G401.6 (cell line): ENCODE results near the gene YLPM1.

Experiments
- FAIRE-seq: peaks from 2 replicates; lab custom pipeline; 2012; peaks lifted over from hg19 to GRCh38; lab: Jason Lieb, UNC

The YLPM1 gene

GRCh38 chr14:74786796-74787315 is 23.7 kb downstream of the YLPM1 start:
- no peak for FAIRE-seq

DNA sequence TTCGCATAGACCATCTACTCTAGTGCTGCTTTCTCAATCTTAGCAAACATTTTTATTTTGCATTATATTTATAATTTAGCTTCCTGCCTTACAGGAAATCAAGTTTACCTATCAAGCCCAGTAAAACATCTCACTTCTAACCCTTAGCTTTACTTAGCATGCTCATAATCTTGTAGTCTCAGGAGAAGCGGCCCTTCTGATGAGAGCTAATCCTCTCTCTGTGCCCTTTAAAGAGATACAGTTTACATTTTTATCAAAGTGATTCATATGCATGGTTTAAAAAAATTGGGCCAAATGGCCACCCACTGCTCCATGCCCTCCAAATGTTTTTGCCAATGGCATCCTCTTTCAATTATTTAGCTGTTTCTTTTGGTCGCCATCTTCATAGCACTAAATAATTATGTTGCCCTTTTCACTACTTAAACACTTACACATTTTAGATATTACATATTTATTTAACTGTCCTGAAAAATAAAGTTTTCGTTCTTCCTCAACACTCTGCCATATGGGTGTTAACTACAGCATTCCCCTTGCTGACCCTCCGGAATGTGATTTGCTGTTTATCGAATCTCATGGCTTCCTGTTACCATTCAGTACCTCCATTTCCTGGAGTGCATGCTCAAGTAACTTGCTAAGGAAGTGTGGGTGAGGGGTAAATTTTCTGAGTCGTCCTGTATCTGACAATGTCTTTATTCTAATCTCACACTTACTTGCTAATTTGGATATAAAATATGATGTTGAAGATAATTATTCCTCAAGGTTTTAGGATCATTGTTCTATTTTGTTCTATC is 29.3 kb downstream of the YLPM1 start:
- FAIRE-seq: no peak

DNA sequence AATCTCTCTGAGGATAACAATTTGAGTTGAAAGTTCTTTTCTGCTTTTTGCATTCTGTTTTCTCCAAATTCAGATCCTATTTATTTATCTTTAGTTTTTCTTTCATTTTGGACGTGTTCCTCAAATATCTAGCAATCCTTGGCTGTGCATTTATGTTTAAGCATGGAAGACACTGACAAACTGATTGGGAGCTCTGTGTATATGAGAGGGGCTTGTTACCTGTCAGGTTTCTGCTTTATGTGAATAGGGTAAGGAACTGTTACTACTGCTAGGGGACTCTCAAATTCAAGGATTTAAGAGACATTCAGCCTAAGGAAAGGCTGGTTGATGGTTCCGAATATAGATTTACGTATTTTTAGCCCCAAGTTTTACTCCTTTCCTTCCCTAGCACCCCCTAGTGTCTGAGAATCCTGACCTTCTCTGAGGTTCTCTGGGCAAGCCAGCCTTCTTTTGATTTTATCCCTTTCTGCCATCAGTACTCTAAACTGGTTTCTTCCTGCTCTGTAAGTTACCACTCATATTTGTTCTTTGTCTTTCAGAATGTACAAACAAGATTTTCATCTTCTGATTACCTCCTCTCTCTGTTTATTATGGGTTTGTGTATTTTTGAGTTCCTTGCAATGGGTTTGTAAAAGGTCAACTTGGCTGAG is 30.5 kb downstream of the YLPM1 start:
- no peak for FAIRE-seq

DNA sequence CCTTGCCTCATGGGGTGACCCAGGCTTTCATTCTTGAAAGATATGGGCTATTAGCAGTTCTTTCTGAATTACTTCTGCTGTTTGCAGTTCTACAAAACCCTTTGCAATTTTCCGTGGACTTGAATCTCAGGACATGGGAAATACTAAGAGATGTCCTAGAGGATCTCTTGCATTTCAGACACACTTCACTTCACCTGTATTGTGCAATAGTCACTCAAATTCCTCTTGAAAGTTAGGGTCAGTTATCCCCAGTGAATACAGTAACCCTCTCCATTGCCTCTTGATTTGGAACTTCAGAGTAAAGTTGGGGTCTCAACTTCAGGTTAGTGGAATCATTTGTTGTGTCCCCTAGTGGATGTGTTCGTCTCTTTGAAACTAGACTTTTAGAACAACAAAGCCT is 31.8 kb downstream of the YLPM1 start:
- no peak for FAIRE-seq

GRCh38 chr14:74799765-74800164 is 36.6 kb downstream of the YLPM1 start:
- FAIRE-seq: no peak

- no peak for FAIRE-seq
These were observed 37.7 kb downstream of the YLPM1 start for GRCh38 chr14:74800780-74801179.

DNA sequence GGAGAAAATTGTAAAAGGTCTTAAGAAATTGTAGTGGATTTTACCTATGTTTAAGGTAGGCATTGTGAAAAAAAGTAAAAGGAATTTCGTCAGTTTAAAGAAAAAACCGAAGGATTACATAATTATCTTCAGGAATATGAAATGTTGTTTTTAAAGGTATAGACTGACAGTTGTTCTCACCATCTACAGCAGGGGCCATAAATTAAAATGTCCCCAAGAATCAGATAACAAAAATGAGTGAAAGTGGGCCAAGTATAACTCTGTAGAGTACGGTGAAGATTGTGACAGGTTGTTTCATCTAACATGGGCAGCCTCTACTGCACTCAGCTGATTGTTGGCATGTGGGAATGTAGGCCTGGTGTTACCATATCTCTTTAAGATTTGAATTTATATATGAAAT is 38.3 kb downstream of the YLPM1 start:
- FAIRE-seq: no peak

- FAIRE-seq: peak; percentile 95
These were observed 41.2 kb downstream of the YLPM1 start for GRCh38 chr14:74804219-74804825.

DNA sequence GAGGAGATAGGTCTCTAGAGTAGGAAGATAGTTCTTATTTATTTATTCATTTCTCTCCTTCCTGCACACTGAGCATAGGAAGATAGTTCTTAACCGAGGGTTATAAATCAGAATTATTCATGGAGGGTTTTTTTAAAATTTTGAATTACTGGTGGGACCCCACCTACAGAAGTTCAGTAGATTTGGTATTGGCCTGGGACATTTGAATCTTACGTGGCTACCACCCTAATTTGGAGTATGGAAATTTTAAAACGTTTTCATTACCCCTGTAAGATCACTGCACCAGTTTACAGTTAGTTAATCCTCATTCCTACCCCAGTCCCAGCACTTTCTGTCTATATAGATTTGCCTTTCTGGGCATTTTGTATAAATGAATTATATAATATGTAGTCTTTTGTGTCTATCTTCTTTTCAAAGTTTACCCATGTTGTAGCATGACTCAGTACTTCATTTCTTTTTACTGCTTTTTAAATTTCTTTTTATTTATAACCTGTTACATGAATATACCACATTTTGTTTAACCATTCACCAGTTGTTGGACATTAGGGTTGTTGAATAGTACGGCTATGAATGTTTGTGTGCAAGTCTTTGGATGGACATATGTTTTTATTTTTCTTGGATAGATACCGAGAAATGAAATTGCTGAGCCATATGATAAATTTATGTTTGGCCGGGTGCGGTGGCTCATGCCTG is 44.9 kb downstream of the YLPM1 start:
- no peak for FAIRE-seq

DNA sequence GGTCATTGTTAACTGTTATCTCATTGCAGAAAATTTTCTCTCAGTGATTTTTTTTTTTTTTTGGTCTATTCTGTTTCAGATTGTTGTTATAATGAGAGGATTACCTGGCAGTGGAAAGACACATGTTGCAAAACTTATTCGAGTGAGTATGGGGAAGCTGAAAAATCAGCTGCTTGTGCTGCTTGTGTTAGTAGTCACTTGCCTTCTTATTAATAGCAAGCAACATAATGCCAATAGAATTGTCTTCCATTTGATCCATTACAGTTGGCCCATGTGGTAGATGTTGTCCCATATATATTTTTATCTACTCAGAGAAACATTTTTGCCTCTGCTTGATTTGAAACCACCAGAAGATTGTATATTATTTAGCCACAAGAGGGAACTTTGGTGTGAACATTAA is 53.0 kb downstream of the YLPM1 start:
- FAIRE-seq: no peak

- no peak for FAIRE-seq
These were observed 57.2 kb downstream of the YLPM1 start for GRCh38 chr14:74820288-74820687.

- FAIRE-seq: no peak
These were observed 58.3 kb downstream of the YLPM1 start for GRCh38 chr14:74821267-74821915.

DNA sequence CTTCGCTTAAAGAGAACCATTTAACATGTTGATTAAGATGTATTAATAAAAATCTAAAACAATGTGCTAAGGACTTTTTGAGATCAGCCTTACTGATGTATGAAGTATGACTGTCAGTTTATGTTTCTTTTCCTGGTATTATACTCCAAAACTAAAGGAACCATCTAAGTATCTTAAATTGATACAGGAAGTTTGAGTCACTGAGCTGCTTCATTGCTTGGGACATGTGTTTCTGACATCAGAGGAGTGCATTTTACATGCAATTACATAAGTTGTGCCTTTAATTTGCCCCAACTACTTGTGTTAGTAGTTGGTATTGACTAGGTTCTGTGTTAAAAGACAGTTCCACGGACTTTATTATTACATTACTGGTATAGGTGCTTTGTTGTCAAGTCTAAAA is 61.9 kb downstream of the YLPM1 start:
- no peak for FAIRE-seq

DNA sequence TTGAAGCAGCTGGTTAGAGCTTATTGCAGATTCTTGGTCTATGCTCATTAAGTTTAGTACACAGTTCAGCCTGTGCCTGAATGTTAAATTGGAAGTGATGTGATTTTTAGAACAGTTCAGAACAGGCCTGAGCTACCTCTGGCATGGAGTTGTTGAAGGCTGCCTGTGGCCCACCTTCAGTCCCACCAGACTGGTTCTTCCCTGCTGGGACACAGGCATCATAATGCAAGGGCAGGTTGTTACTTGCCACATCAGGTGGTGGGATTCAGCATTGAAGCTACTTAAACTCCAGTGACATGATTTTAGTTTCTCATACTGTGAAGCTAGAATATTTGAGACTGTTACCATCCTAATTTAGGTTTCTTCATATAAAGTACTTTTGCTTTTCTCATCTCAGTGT is 63.5 kb downstream of the YLPM1 start:
- no peak for FAIRE-seq

- FAIRE-seq: no peak
These were observed 66.1 kb downstream of the YLPM1 start for GRCh38 chr14:74829251-74829650.

DNA sequence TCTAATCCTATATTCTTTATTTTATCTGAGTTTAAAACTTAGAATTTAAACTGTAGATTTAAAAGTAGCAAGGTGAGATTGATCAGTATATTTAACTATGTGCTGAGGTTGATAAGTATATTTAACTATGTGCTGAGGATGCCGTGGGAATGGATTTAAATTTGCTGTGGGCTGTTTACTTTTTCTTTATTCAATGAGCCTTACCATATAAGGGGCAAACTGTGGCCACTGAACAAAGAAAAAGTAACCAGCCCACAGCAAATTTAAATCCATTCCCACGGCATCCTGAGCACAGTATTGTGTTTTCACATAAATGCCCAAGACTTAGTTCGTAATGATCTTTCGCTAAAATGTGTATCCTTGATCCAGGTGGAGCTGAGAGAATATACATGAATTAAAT is 69.7 kb downstream of the YLPM1 start:
- no peak for FAIRE-seq

- FAIRE-seq: no peak
These were observed 71.7 kb downstream of the YLPM1 start for GRCh38 chr14:74834692-74835392.

GRCh38 chr14:74835645-74836250 is 72.6 kb downstream of the YLPM1 start:
- FAIRE-seq: no peak

DNA sequence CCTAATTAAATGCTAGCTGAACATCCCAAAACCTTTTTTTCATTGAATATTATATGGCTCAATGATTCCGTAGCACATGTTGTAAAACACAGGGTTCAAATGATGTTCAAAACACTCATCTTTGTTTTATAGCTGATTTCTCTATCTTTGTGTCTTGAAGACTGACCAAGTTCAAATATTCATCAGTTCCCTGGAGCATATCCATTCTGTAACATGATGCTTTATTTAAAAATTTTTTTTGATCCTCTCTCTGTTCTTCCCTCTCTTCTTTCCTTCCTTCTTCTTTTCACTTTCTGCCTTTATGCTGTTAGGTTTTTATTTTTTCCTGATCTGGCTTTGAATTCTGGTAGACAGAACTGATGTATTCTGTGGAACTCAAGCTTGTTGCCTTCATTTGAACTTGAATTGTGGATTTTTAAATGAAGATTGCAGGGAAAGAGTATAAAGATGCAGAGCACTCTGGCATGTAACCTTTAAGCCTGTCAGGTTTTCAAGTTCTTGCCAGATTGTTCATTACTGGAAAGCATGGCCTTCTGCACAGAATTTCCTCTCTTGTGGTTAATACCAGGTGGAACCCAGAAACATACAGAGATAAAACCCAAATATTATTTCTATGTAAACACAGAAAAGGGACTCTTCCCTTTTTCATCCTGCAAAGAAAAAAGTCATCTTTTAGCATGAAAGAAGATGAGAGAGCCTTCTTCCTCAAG is 73.3 kb downstream of the YLPM1 start:
- peak; percentile 49 for FAIRE-seq

DNA sequence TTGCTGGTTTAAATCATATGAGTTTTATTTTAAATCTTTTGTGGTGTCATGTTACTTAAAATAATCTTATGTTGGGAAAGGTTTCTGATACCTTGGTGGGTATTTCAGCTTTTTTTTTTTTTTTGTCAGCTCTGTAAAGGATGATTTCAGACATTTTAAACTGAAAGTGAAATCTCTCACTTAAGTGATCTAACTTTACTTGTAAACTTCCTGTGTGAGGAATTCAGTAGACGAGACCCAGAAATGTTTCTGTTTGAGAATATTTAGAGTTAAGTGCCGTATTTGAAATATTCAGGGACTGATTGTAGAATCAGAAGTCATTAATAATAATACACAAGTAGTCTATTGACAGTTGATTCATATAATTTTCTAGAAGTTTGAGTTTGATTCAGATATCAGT is 75.0 kb downstream of the YLPM1 start:
- FAIRE-seq: peak; percentile 48
